CD4-positive, alpha-beta T cell treated with Interleukin-21 for 1 hour (primary cell): Measurements from ENCODE around the gene CAB39.
"Not testable (repeated sequence)": the region's sequence is repeated elsewhere in the genome, so short reads cannot be mapped to it uniquely, and the experiment has no call there.

Source experiments
- DNase-seq: peaks from one replicate; pipeline ENCODE4 v3.0.0-alpha.2; 2020

Gene CAB39

DNA sequence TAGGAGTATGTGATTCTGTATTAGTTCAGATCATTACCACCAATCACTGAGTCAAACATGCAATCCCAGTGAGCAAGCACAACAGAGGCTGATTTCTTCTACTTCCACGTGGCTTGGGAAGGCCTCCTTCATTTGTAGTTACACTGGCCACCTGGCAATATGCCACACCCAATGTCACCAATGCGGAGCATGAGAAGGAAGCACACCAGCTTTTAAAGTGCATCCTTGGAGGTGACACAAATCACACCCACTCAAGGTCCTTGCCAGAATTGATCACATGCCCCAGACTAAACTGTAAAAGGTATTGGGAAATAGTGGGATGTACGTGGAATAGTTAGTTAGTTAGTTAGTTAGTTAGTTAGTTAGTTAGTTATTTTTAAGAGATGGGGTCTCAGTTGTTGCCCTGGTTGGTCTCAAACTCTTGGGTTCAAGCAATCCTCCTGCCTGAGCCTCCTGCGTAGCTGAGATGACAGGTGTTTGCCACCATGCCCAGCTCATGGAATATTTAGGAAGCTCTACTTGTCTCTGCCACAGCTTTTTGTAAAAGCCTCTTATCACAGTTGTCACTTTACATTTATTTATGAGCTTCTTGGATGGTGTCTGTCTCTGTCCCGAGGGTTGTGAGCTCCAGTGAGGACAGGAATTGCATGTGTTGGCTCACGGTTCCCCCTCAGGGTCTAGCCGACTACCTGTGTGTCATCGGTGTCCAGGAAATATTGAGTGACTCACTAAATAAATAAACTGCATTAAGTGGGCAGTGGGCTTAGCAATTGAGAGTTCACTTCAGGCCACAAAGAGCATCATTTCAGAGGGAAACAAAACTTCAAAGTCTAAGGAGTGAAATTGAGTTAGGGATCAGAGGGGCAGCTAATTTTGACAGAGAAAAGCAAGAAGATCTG lies 28.1 kb upstream of the CAB39 start:
- DNase-seq, result no peak

DNA sequence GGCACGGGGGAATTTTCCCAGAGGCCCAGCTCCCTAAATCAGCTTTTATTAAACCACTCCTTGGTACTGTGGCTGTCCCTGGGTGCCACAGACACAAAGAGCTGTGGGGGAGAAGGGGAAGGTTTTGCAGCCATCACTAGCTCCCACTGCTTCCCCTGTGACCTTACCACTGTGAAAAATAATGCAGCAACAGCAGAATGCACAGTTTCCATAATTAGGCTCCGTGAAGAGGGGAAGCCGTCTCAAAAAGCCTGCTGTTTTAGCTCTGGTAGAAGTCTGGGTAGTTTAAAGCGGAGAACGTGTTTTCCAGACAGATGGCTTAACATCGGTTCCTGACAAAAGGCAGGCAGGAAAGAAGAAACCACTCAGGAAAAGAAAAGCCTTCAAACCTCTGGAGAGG lies 27.5 kb upstream of the CAB39 start:
- DNase-seq, result no peak

DNA sequence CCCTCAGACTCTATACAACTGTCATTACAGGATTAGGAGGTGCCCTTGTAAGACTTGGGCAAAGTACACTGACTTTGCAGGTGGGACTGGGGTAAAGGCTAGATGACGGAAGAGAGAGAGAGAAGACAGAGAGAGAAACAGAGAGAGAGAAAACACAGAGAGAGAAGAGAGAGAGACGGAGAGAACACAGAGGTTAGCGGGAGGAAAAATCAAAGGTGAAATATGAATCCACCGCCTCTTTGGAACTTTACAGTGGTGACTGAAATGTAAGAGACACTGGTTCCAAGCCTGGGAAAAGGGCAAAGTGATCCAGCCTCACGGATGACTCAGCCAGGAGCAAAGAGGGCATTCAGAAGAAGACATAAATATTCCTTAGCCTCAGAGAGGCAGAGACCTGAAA lies 25.1 kb upstream of the CAB39 start:
- DNase-seq, result no peak

DNA sequence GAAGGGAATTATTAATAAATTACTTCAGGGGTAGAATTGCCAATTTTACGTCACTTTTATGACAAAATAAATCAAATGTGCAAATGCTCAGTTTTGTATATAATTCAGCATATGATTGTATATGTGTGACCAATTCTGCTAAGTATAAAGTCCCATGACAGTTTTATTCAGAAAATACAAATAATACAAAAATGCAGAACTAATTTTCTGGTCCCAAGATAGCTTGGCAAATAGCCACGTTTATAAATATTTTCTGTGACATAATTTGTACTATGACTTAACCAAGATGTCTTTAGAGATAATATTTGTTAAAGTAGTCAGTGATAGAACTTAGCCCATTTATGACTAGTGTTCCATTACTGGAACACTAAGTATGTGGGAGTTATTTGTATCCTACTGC lies 24.2 kb upstream of the CAB39 start:
- DNase-seq, result no peak

DNA sequence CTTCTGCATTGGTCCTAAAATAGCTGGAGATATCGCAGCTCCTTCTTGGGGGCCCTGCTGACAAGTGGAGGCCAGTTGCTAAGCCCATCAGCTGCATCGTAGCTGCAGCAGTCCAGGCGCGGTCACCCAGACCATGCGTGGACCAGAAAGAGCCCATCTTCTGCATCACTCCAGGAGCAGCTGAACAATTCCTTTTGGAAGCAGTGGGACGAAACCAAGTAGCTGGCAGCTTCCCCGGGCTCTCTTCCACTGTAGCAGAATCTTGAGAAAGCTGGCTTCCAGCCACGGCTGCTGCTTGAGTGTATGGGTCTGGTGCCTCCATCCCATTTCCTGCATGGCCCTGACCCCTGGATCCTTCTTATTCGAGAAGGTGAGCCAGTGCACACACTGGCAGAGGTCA lies 22.2 kb upstream of the CAB39 start:
- no peak for DNase-seq

DNA sequence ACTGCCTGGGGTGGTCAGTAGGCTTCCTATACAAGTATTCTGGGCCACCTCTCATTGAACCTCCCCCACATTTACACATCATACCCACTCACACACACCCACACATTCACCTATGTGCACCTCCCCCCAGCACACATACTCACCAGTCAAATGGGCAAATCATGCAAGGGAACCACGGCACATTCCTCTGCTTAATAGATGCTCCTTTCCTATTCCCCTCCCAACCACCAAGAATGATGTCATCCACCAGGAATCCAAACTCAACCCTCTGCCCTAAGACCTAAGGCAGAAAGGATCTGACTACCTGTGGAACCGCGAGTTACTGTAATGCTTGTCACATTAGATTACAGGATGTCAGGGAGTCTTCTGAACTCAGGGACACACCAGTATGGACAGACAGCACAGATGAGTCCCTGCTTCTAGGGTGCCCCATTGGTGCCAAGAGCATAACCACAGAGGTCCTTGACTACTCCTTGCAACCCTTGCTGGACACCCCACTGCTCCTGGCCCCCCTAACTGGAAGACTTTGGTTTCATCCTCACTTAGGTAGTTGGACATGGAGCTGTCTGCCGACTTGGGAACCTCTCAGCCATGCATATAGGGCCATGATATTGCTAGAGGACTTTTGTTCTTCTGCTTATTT lies 21.5 kb upstream of the CAB39 start:
- no peak for DNase-seq

DNA sequence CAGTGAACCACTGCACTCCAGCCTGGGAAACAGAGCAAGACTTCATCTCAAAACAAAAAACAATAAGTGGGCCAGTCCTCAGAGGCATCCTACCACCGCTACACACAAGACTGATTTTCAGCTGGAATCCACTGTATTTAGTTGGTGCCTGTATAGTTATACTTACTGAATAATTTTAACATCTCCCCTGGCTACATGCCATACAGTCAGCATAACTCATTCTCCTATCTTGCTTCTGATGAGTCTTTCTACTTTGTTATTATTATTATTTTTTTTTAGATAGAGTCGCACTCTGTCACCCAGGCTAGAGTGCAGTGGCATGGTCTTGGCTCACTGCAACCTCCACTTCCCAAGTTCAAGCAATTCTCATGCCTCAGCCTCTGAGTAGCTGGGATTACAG lies 19.9 kb upstream of the CAB39 start:
- DNase-seq, result no peak

DNA sequence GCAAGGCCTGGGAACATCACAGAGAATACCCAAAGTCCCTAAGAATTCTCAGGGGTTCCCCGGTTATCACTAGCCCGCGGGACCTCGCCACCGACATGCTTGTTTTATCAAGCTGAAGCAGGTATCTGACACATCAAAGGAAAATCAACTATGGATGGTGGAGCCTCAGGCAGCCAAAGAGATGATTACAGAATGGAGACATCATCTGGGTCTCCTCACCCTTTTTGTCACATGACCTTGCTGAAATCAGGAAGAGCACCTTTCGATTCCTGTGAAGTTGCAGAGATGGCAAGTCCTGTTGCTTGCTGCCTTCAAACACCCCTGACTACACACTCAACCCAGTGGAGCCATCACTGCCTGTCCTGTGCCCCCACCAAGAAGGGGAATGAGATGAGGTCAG lies 19.2 kb upstream of the CAB39 start:
- no peak for DNase-seq

DNA sequence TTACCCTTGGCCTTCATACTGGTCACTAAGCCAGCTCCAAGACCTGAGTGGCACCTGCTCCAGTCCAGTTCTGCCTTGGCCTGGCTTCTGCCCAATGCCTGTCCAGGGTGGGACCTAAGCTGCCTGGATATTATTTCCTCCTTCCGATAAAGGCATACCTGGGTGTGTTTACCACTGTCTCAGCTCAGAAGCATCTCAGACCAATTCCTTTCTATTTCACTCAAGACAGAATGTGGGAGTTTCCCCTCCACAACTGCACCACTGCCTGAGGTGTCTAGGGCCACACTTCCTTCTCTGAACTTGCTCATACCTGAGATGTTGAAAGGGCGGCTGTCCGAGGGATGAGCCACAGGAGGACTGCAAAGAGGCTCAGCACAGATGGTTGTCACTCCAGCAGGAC lies 18.4 kb upstream of the CAB39 start:
- no peak for DNase-seq

DNA sequence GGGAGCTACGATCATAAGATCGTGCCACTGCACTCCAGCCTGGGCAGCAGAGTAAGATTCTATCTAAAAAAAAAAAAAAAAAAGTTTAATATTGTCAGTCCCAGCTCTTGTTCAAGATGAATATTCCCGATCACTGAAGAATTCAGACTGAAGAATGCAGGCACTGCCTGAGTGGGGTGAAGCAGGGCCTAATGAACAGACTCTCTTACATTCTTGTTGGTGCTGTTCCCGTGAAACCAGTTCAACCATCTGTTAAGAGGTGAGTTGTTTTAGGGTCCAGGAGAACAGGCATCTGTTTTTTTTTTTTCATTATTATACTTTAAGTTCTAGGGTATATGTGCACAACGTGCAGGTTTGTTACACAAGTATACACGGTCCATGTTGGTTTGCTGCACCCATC lies 17.1 kb upstream of the CAB39 start:
- no peak for DNase-seq

DNA sequence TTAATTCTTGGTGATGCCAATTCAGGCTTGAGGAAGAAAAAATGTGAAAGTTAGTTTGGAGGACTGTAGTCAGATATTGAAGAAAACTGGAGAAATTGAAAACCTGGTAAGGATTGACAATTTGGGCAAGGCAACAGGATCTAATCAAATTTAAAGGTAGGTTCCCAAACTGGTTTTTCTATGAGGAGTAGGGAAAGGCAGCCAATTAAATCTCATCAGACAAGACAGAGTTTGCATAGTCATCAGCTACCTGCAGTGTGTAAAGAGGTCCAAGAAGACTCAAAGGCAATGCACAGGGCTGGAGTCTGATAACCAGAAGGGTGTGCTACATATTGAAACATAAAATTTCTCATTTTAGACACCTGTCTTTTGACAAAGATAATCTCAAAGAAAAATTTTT lies 16.0 kb upstream of the CAB39 start:
- no peak for DNase-seq

DNA sequence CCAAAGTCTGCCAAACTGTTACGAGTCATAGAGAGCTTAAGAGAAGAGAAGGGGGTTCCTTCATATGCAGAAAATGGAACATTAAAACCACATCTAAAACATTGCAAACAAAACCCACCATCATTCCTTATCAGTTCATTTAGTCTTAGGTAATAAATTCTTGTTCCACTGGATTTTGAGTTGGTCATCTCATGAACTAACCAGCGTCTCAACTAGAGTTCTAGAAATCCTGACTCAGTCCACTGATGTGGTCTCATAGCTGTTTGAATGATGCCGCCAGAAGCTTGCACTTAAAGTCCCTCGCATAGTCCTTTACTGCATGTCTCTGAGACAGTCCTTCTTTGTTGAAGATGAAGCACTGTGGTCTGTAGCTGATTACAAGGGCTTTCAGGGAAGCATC lies 15.0 kb upstream of the CAB39 start:
- DNase-seq, result no peak

DNA sequence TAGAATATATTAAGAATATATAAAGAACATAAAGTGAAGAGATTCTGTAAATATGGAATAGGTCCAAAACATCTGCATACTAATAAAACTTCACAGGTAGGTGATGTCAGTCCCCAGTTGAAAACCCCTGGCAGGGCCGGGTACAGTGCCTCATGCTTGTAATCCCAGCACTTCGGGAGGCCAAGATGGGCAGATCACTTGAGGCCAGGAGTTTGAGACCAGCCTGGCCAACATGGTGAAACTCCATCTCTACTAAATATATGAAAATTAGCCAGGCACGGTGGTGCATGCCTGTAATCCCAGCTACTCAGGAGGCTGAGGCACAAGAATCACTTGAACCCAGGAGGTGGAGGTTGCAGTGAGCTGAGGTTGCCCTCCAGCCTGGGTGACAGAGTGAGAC lies 13.9 kb upstream of the CAB39 start:
- DNase-seq, result not testable (repeated sequence)

DNA sequence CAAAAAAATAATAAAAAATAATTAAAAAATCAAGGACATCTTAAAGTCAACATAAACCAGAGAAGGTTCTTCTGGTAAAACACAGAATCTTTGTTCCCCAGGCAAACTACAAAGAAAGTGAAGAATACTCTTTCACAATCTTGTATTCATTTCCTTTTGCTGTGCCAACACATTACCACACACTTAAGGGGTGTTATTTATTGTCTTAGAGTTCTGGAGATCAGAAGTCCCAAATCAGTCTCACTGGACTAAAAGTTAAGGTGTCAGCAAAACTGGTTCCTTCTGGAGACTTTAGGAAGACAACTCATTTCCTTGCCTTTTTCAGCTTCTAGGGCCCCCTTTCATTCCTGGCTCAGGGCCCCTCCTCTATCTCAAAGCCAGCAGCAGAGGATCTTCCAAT lies 12.2 kb upstream of the CAB39 start:
- DNase-seq, result no peak

DNA sequence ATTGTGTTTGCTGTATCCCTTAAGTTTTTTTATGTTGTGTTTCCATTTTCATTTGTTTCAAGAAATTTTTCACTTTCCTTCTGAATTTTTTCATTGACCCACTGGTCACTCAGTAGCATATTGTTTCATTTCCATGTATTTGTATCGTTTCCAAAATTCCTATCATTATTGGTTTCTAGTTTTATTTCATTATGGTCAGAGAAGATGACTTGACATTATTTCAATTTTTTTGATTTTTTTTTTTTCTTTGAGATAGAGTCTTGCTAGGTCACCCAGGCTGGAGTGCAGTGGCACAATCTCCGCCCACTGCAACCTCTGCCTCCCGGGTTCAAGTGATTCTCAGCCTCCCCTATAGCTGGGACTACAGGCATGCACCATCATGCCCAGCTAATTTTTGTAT lies 11.3 kb upstream of the CAB39 start:
- DNase-seq, result no peak

DNA sequence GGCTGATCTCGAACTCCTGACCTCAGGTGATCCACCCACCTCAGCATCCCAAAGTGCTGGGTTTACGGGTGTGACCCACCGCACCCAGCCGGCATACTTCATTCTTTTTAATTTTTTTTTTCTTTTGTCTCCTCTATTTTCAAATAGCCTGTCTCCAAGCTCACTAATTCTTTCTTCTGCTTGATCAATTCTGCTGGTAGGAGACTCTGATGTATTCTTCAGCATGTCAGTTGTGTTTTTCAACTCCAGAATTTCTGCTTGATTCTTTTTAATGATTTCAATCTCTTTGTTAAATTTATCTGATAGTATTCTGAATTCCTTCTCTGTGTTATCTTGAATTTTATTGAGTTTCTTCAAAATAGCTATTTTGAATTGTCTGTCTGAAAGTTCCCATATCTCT lies 10.2 kb upstream of the CAB39 start:
- DNase-seq, result not testable (repeated sequence)

DNA sequence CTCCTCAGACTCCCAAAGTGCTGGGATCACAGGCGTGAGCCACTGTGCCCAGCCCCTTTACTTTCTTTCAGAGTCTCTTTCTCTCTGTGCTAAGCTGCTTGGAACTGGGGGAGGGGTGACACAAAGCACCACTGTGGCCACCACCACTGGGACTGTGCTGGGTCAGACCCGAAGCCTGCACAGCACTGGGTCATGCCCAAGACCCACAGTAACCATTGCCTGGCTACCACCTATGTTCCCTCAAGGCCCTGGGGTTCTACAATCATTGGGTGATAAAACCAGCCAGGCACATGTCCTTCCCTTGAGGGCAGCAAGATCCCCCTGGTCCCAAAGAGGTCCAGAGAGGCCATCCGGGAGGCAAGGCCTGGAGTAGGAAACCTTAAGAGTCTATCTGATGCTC lies 9.1 kb upstream of the CAB39 start:
- DNase-seq, result no peak

DNA sequence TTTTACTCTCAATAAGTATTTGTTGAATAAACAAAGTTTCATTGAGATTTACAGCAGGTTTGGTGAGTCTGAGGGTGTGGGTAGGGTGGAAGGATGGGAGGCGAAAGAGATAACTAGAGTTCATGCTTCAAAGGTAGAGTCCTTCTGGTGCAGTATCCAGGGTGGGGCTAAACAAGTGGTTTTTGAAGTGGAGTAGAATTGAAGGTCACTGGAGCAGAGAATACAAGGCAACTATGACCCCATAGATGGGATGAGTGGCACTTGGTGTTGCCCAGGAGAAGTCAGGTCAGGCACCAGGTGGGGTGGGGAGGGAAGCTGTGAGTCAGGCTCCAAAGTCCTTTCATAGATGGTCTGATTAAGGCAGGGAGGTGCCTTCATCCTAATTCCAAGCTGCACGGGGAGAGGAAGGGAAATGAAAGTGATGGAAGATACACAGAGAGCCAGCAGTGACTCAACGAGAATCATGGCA lies 6.6 kb upstream of the CAB39 start:
- no peak for DNase-seq

DNA sequence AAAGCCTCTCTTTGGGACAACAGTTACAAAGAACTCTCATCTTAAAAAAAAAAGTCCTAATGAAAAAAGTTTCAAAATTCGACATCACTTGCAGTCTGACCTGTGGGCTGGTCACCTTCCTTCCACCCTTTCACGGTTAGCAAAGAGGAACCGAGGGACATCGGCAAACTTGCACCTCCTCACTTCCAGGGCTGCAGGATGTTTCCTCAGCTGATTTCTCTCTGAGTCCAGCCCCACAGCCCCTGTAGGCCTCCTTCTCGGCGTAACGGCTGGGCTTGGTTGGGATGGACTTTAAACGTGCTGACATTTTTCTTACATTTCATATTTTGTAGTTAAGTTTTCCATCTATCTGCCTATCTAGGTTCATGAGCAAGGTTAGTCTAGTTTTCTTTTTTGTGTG lies 5.7 kb upstream of the CAB39 start:
- no peak for DNase-seq

DNA sequence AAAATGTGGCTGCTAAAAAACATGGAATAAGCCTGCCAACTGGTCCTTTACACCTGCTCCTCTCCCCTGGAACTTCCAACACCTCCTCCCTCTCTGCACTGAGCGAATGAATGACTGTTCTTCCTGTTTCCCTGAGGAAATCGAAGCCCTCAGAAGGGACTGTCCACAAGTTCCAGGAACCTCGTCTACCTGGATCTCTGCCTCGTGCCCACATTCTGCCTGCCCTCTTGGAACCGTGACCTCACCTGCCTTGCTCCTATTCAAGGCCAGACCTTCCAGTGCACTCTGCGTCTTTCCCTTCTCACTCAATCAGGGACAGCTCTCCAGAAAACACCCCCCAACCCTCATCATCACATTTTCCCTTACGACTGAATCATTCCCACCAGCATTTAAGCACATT lies 4.4 kb upstream of the CAB39 start:
- no peak for DNase-seq

DNA sequence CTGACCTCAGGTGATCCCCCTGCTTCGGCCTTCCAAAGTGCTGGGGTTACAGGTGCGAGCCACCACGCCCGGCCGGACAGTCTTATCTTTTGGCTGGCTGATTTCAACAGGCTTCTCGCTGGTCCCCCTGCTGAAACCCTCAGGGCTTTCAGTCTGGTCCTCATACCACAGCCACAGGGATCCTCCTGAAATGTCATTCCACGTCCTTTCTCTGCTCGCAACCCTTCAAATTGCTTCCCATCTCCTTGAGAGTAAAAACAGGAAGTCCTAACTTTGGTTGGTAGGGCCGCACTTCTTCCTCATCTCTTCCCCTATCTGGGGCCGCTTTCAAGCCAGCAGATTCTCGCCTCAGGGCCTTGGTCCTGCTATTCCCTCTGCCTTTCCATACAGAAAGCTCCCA lies 1.4 kb upstream of the CAB39 start:
- no peak for DNase-seq

DNA sequence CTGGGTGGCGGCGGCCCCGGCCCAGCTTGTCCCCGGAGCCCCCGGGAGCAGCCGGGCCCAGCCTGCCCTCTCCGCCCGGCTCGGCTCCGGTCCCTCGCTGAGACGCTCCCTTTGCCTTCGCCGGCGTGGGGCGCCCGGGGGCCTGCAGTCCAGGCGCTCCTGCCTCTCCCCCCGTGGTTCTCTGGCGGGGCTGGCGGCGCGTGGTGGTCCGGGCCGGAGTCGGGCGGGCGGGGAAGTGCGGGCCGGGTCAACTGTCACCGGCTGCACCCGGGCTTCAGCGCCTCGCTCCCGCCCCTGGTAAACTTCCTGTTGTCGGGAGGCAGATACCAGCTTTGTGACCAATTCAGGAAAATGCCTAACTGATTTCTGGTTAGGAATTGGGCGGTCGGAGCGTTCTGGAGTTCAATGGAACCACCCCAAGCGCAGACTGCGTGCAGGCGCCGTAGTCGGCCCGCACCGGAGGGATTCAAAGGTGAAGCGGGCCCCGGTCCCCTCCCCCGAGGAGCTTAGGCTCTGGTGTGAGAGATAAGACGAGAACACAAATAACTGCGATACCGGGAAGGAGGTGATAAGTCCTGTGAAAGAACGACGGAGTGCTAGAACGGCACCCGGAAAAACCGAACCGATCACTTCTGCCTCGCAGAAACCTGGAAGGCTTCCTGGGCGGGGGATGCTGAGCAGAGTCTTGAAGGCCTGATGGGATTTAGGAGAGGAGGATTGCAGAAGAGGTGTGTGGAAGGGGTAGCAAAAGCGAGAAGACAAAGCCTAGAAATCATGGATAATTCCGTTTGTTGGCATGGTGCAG lies 891 bp downstream of the CAB39 start:
- DNase-seq, result peak; percentile 57

DNA sequence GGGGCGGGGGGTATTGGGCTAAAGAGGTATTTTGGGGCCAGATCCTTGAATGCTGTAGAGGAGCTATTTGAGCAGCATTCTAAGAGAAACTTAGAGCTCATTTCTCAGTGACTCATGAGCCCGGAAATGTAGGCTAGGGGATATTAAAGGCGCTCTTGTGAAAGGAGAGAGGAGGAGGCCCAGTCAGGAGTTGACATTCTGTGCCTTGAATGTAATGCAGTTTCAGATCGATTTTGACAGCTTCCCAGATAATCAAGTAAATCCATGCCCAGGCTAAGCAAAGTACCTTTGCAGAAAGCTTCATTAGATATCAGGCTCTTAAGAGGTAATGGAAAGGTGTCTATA lies 1.5 kb downstream of the CAB39 start:
- DNase-seq, result peak; percentile 58

DNA sequence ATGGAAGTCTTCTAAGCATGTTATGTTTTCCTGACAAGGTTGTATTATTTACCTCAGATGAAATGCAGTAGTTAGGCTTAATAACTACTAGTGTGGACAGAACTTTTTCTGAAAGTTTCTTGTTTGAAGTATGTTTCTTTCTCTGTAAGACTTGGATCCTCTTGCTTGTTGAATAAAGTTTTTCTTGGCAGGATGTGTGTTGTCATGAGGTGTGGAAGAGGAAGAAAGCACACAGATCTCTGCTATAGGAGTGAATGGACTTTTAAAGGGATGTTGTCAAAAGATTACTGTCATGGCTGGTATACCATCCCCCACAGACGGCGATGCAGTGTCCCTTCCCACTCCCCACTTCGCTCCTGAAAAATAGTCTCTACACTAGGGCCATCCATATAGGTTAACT lies 2.6 kb downstream of the CAB39 start:
- peak; percentile 20 for DNase-seq
